Measurements from ENCODE around the gene RSPH10B2.
"Not testable (repeated sequence)": the region's sequence is repeated elsewhere in the genome, so short reads cannot be mapped to it uniquely, and the experiment has no call there.

RSPH10B2 gene

DNA sequence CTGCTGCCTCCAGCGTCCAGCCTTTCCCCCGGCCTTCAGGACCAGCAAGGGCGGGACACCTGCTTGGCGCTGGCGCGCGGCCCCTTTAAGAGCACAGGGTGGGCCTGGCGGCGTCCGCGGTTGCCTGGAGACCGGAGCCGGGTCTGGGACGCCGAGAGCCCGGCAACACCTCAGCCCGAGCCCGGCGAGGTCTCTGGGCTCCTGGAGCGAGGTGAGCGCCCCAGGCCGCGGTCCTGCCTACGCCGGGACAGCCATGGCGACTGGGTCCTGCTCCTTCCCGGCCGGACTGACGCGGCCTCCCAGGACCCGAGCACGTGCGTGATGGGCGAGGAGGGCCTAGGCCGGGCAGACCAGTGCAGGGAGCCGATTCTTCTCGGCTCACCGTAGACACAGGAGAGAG lies at the start of gene RSPH10B2:
Gene RSPH10B2 (plus strand): TSS at position 140 of the 400 bp plus-strand sequence. CDS start 3,575 bp downstream, outside the sequence.
- not testable (repeated sequence) for DNase-seq (ENCODE audit: low spot score)

DNA sequence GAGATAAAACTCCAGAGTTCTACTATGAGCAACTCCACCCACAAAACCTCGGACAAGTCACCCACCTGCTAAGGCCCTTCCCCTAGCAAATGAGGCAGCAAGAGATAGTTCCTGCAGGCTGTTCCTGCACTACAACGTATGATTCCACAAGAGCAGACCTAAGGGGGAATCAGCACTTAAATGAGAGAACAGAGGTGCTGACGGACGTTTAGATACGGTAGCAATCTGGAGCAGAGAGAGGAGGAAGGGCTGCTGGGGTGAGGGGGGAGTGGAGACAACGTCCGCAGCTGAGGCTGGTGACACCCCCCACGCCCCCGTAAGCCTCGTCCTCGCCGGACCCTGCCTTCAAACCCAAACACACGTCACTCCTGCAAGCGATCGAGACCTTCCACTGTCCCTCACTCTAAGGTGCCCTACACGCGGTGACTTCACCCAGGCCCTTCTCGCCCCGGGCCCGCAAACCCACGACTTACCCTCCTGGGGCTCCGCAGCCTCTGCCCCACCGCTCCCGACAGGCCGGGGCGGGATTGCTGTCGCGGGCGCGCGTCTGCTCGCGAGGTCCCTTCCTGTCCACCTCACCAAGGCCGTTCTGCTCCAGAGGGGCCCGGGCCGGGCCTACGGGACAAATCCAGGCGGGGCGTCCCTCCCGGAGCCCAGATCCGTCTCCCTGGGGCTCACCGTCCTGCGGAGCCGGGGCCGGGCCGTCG lies 47.8 kb upstream of the RSPH10B2 start:
- DNase-seq (ENCODE audit: low spot score): no peak

DNA sequence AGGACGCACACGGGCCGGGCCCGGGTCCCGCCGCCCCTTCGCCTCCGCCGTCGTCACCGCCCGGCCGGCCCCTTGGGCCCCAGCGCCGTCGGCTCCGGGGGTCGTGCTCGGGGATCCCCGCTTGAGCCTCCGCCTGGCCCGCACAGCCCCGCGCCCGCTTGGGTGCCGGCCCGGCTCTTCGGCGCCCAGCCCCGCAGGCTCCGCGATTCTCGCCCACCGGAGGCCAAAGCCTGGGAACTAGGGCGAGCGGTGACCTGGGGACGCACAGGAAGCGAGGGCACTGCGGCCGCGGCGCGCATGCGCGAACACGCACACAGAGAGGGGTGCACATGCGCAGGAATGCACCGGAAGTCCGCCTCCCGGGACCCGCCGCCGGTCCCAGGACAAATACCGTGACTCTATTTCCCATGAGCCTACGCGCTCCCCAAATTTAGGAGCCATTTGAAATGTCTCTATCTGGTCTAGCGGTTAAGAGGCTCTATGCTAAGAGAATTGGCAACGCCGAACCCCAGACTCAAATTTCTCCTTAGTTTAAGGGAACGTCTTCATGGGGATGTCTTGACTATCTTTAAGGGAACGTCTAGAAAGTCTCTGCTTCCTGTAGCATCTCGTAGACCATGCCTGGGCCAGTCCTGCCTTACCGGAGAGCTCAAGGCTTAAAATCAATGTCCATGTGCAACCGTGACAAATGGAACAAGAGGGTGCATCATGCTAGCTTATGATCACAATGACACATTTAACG lies 47.1 kb upstream of the RSPH10B2 start, which contains the start of gene ZNF12:
Gene ZNF12 (minus strand): TSS at position 282 of the 742 bp plus-strand sequence. CDS start 1,774 bp downstream, outside the sequence.
- DNase-seq (ENCODE audit: low spot score): peak; percentile 95

DNA sequence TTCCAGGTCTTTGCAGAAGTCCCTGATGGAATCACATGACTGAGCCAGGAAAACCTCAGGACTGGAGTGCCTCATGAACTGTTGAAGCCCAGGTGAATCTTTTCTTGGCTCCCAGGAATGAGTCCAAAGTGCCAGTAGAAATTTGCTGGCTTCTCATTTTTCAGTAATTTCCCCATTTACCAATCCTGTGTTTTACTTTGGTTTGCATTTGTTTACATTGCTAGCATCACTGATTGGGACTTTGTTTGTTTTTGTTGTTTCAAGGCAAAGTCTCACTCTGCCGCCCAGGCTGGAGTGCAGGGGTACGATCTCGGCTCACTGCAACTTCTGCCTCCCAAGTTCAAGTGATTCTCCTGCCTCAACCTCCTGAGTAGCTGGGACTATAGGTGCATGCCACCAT lies 45.6 kb upstream of the RSPH10B2 start:
- no peak for DNase-seq (ENCODE audit: low spot score)

DNA sequence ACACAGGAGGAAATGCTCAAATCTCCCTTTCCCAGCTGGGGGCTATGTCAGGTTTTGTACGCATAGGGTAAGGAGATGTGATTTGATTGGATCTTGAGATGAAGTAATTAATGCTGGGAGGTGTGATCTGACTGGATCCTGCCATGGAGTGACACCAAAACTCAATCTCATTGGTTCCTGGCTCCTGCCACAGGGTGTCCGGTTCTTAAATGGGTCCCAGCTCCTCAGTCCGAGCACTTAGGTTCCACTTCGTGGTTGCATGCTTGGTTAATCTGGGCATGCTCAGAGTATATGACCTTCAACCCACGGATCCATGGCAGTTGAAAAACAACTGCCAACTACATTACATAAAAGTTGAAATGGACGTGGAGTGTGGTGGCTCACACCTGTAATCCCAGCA lies 44.1 kb upstream of the RSPH10B2 start:
- DNase-seq (ENCODE audit: low spot score): no peak

DNA sequence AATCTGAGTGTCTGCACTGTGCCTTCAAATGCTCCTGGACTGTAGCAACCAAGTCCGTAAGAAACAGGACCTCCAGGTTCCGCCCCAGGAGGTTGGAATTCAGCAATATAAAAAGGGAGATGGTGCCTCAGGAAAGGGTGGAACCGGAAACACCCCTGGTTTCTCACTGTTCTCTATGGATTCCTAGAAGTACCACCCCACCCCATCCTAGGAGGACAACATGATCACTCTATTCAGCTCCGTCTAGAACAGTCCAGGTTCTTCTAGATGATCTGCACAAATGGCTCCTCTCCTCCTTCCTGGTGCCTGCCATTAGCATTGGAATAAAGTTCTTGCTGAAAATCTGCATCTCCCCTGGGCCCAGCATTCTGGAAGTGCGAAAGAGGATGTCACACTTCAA lies 39.5 kb upstream of the RSPH10B2 start:
- no peak for DNase-seq (ENCODE audit: low spot score)

DNA sequence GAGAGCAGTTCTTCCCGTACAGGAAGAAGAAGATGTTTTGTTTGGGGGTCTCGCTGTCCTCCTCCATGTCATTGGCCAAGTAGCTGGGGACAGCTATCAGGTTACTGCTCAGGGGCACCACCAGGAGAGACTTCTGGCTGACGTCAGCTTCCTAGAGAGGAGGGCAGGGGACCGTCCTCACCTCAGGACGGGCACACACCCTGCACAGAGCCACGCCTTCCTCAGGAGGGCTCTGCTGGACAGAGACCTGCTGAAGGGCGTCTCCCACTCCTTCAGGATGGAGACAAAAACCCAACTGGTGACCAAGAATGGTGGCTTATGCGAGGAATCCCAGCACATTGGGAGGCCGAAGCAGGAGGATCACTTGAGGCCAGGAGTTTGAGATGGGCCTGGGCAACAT lies 38.0 kb upstream of the RSPH10B2 start:
- DNase-seq (ENCODE audit: low spot score): not testable (repeated sequence)

DNA sequence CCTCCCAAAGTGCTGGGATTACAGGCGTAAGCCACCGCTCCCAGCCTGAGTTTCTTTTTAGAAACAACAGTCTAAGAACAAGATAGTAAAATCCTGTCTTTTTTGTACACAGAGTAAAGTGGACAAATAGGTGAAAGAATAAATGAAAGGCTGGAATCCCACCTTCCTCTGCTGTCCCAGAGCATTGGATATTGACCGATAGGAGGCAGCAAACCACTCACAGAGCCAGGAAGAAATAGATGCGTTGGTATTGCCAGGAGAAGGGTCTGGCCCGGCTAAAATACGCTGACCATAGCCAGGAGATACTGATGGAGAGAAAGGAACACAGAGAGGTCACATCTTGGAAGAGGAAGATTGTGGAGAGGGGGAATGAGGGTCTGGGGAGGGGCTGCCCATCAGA lies 35.8 kb upstream of the RSPH10B2 start:
- DNase-seq (ENCODE audit: low spot score): no peak

DNA sequence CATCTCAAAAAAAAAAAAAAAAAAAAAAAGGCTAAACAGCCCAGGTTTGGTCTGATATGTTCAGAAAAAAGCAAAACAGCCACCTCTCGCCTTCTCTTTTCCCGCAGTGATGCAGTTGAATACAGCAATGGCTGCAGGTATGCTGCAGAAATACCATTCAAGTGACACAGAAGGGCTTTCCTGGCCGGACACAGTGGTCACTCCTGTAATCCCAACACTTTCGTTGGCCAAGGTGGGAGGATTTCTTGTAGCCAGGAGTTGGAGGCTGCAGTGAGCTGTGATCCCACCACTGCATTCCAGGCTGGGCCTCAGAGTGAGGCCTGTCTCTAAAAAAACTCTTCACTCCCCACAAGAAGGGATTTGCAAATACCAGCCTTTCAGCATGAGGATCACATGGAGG lies 29.6 kb upstream of the RSPH10B2 start:
- not testable (repeated sequence) for DNase-seq (ENCODE audit: low spot score)

DNA sequence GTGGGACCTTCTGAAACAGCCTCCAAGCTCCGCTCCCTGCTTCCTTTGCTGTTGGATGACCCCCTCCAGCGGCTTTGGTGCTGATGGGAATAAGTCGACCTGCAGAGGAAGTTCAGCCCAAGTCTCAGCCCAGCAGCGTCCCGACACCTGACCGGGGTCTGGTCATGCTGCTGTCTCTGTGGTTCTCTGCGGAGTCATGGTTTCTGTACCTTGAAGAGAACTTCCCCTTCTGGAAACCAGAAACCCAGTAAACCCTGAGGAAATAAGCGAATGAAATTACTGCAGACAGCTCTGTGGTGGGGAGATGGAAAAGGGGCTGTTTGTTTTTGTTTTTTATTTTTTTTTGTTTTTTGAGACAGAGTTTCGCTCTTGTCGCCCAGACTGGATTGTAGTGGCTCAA lies 28.9 kb upstream of the RSPH10B2 start:
- no peak for DNase-seq (ENCODE audit: low spot score)

DNA sequence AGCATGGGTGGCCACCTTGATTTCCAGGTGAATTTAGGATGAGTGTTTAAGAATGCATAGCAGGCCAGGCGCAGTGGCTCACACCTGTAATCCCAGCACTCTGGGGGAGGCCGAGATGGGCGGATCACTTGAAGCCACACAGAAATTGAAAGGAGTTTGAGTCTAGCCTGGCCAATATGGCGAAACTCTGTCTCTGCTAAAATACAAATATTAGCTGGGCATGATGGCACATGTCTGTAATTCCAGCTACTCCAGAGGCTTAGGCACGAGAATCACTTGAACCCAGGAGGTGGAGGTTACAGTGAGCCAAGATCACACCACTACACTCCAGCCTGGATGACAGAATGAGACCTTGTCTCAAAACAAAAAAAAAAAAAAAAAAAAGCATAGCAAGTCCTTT lies 27.6 kb upstream of the RSPH10B2 start:
- not testable (repeated sequence) for DNase-seq (ENCODE audit: low spot score)

DNA sequence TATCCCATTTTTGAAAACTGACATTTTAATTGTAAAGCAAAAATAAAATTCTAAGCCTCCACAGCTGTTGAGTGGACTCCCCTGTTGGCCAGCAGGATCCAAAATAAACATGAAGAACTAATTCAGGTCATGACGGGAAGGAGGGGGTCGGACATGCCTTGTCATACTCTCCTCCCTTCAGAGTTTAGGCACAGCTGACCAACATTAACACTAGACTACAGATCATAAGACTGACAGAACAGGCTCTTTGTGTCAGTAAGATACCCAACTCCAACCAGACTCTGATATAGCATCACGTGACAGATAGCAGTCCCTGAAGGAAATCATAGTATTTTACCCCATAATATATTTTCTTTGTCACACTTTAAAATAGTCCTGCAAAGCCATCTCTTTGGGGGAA lies 26.2 kb upstream of the RSPH10B2 start:
- DNase-seq (ENCODE audit: low spot score): no peak

DNA sequence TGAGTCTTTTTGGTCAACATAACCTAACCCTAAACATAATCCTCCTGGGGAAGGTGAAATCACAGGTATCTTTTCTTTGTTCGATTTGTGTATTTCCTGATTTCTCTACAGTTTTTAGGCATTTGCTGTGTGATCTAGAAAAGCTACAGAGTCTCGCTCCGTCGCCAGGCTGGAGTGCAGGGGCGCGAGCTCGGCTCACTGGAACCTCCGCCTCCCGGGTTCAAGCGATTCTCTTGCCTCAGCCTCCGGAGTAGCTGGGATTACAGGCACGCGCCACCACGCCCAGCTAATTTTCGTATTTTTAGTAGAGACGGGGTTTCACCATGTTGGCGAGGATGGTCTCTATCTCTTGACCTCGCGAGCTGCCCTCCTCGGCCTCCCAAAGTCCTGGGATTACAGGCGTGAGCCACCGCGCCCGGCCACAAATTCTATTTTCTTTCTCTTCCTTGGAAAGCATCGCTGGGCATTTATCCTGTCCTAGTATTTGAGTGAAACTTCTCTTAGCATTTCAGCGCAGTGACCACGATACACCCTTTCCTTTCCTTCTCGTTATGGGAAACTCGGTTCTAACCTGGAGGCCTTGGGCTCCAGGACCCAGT lies 24.9 kb upstream of the RSPH10B2 start:
- not testable (repeated sequence) for DNase-seq (ENCODE audit: low spot score)

DNA sequence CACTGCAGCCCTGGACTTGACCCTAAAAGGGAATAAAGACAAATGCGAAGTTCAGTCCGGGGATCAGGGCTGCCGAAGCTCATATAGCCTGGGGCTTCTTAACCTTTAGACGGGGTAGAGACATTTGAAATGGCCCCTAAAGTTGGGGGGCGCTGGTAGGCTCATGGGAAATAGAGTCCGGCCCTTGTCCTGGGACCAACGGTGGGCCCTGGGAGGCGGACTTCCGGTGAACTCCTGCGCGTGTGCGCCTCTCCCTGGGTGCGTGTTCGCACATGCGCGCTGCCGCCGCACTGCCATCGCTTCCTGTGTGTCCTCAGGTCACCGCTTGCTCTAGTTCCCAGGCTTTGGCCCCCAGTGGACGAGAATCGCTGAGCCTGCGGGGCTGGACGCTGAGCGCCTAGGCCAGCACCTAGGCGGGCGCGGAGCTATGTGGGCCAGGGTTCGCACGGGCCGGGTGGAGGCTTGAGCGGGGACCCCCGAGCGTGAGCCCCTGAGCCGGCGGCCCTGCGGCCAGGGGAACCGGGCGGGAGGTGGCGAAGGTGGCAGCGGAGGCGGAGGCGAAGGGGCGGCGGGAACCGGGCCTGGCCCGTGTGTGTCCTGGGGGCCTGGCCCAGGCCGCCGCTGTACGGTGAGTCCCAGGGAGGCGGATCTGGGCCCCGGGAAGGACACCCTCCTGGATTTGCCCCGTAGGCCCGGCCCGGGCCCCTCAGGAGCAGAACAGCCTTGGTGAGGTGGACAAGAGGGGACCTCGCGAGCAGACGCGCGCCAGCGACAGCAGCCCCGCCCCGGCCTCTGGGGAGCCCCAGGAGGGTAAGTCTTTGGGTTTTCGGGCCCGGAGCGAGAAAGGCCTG lies 24.2 kb upstream of the RSPH10B2 start:
- DNase-seq (ENCODE audit: low spot score): peak; percentile 83

DNA sequence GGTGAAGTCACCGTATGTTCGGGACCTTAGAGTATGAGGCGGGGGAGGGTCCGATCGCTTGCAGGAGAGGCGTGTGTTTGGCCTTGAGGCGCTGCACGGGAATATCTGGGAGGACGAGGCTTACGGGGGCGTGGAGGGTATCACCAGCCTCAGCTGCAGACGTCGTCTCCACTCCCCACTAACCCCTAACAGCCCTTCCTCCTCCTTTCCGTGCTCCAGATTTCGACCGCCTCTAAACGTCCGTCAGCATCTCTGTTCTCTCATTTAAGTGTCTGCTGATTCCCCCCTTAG lies 23.6 kb upstream of the RSPH10B2 start:
- no peak for DNase-seq (ENCODE audit: low spot score)

DNA sequence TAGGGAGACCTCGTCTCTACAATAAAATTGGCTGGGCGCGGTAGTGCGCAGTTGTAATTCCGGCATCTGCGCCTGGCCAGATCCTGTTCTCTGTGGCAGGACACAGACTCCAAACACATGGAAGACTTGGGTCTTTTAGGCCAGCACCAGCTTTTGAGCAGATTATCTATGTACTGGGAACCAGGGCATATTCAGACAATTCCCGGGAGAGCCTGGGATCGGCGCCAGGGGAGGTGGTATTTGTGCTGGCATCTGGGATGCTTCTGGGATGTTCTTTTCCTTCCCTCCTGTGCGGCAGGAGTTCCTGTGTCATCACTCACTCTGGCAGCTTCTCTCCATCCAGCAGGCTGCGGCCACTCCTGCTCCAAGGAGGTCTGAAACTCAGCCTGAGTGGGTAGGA lies 15.5 kb upstream of the RSPH10B2 start:
- DNase-seq (ENCODE audit: low spot score): not testable (repeated sequence)

DNA sequence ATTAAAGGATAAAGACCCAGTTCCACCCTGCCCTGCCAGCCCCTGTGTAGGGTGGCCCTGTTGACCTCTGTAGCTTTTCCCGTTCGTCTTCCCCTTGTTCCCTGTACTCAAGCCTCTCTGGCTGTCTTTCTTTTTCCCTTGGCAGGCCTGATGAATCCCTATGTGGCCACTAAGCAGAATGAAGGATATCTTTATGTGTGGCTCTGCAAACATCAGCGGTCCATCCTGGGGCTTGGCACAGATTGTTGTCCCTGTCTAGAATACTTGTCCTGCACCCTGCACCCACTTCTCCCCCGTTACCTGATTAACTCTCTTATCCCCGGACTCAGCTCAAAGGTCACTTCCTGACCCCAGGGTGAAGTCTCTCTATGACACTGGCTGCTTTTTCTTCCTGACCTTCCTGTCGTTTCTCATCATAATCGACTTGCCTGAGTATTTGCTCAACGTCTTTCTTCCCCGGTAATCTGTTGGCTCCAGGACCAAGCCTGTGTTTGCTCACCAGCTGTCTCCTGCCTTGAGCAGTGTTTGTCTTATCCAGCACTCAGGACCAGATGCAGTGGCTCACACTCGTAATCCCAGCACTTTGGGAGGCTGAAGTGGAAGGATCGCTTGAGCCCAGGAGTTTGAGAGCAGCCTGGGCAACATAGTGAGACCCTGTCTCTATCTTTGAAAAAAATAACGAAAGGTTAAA lies 9.3 kb upstream of the RSPH10B2 start:
- not testable (repeated sequence) for DNase-seq (ENCODE audit: low spot score)

DNA sequence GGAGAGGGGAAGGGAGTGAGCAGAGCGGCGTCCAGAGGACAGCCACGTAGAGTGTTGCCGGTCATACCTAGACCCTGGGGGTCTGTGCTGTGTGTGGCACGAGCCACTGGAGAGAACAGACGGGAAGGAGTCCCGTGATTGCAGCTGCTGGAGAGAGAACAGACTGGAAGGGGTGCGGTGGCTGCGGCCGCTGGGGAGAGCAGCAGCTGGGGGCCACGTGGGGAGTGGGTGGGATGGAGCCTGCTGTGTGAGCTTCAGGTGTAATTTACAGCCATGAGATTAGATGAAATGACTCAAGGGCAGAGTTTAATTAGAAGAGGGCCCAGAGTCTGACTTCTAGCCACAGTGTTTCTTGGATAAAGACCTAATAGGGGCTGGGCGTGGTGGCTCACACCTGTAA lies 4.6 kb upstream of the RSPH10B2 start:
- DNase-seq (ENCODE audit: low spot score): not testable (repeated sequence)

DNA sequence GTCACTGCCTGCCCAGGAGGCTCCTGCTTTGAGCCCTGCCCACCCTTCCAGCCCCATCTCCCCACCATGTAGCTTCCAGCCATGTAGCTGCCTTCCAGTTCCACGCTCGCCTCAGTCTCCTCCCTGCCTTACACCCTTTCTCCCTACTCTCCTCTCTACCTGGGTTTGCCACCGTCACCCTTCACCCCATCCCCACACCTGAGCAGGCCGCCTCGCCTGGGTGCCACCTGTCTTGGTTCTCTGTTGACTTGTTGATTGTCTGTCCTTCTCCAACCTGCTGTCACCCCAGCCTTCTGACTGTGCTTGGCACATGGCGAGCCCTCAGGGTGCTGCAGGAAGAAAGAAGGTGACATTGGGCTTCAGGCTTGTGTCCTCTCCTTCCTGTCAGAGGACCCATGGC lies 3.7 kb upstream of the RSPH10B2 start:
- not testable (repeated sequence) for DNase-seq (ENCODE audit: low spot score)

DNA sequence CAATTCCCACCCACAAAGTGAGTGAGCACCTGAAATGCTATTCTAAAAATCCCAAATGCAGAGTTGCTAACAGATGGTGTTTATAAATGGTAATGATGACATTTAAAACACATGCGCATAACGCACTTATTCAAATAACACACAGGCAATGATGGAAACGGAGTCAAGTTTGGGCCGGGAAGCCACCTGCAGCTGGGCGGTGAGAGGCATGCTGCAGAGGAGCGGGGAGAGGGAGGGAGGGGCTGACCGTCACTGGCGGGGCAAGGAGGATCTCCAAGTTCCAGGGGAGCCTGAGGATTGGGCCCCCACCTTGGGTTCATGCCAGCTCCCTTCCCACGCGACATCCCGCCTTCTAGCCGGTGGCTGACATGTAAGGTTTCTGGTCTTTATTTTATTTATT lies 7.3 kb downstream of the RSPH10B2 start:
- not testable (repeated sequence) for DNase-seq (ENCODE audit: low spot score)

DNA sequence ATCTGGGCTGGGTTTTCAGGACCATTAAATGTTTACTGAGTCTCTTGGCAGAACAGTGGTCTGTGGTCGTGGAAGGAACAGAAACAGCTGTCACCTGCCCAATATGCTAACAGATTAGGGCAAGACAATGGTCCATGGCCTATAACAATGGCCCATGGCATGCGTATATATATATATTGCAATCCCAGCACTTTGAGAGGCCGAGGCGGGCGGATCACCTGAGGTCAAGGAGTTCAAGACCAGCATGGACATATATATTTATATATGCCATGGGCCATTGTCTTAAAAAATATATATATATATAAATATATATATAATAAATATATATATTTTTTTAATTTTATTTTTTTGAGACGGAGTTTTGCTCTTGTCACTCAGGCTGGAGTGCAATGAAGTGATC lies 27.7 kb downstream of the RSPH10B2 start:
- not testable (repeated sequence) for DNase-seq (ENCODE audit: low spot score)

DNA sequence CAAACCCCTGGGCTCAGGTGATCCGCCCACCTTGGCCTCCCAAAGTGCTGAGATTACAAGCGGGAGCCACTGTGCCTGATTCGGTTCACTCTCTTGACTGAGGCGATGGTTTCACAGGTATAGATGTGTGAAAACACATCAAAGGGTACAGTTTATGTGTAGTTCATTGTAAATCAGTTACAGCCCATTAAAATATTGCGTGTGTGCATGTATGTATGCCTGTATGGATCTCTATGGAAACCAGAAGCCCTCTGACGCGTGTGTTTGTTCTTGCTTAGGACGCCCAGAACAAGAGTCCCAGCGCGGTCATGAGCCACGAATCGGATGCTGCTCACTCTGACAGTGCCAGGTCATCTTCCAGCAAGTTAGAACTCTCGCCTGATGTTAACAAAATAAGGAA lies 35.5 kb downstream of the RSPH10B2 start:
- not testable (repeated sequence) for DNase-seq (ENCODE audit: low spot score)

Data from CD4-positive, alpha-beta T cell treated with Interleukin-6 at 100 ng/mL for 8 hours (primary cell).